Activated T-helper 1 cell treated with anti-CD3 and anti-CD28 coated beads, Interleukin-12 subunit alpha, Interleukin-12 subunit beta, Interleukin-2, Interleukin-4 antibody, amounts not matched to agents 30 ng/mL and 10 ng/mL and 1 ng/mL, durations not matched to agents 14 hours and 24 hours and 36 hours (primary cell): ENCODE measurements around the gene CFTR. TPM values are rescaled to one million over a fixed set of nuclear protein-coding genes. Genes with fewer than 3 reads are reported as not detected.
"Not testable (repeated sequence)": the region's sequence is repeated elsewhere in the genome, so short reads cannot be mapped to it uniquely, and the experiment has no call there.

Experiments used
- DNase-seq: peaks from one replicate; pipeline ENCODE4 v3.0.0; 2021; ENCODE audit warnings: low spot score
- H3K27ac Mint-ChIP-seq: one replicate; pipeline ENCODE4 v1.8.0; 2021; ENCODE audit warnings: mild to moderate bottlenecking, mixed read lengths
- H3K27me3 Mint-ChIP-seq: one replicate; pipeline ENCODE4 v1.8.0; 2022; ENCODE audit warnings: mild to moderate bottlenecking, moderate library complexity, mixed read lengths; ENCODE audit not compliant: insufficient read depth
- H3K36me3 Mint-ChIP-seq: one replicate; pipeline ENCODE4 v1.8.0; 2021; ENCODE audit warnings: low read depth, mixed read lengths
- H3K4me1 Mint-ChIP-seq: one replicate; pipeline ENCODE4 v1.8.0; 2021; ENCODE audit warnings: low read depth, mixed read lengths
- H3K4me3 Mint-ChIP-seq: one replicate; pipeline ENCODE4 v1.8.0; 2021; ENCODE audit warnings: mild to moderate bottlenecking, moderate library complexity, mixed read lengths
- H3K9me3 Mint-ChIP-seq: one replicate; pipeline ENCODE4 v1.8.0; 2021; ENCODE audit warnings: mixed read lengths
- intact Hi-C: fragments of 100-400 bp; cut with micrococcal nuclease; formaldehyde crosslinking; loops from one replicate; pipeline ENCODE4 v1.15.1; 2024
- total RNA-seq: library from RNA; stranded (reverse); gene quantifications from 2 replicates; pipeline ENCODE4 v1.2.3, GENCODE V29; 2022

The CFTR gene
- total RNA-seq, 1 donor from 2014 or later, result not detected

GRCh38 chr7:117517194-117517593 is 37.4 kb downstream of the CFTR start:
- H3K27me3 Mint-ChIP-seq, H3K36me3 Mint-ChIP-seq, intact Hi-C loops, H3K4me3 Mint-ChIP-seq, DNase-seq, H3K27ac Mint-ChIP-seq, H3K4me1 Mint-ChIP-seq, H3K9me3 Mint-ChIP-seq: not testable (repeated sequence)

- Mint-ChIP-seq H3K27ac (no peak overlapping the region), H3K36me3 (no peaks in the 10 kb centered on the region), H3K9me3 (no peaks in the 10 kb centered on the region), H3K4me1 (no peaks in the 10 kb centered on the region), H3K4me3 (no peak overlapping the region), H3K27me3 (no peaks in the 10 kb centered on the region)
- intact Hi-C loops, result no loop called here
- DNase-seq, result no peak
These were observed 50.6 kb downstream of the CFTR start for GRCh38 chr7:117530390-117530789.

DNA sequence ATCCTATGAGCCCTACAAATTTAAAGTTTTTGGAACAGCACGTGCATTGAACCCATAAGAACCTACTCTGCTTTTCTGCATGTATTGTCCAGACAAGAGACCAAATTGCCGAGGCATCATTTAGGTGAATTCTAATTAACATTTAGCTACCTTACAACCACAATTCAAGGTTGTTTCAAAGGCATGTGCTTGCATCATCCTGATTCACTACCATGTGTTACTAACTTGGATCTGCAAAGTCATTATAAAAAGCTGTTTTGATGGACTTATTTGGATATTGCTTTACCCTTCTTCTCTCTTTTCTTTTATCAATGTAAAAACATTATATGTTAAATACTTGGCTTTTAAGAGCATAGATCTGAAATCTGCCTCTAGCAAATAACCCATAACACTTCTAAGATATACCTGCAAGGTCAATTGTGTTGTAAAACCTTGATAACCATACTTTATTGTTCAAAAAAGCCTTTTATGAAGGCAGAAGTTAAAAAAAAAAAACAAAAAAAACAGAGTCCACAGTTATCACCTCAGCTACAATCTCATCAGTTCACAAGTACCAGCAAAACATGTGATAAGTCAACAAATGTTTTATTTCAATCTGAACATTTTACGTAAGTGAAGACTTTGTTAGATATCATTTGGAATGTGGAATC is 51.9 kb downstream of the CFTR start:
- no peak for DNase-seq
- Mint-ChIP-seq H3K9me3 (no peaks in the 10 kb centered on the region), H3K27me3 (no peaks in the 10 kb centered on the region), H3K36me3 (no peaks in the 10 kb centered on the region), H3K27ac (no peak overlapping the region), H3K4me3 (no peak overlapping the region), H3K4me1 (no peaks in the 10 kb centered on the region)
- intact Hi-C loops, result no loop called here

GRCh38 chr7:117538053-117538452 is 58.2 kb downstream of the CFTR start:
- no peak for DNase-seq
- intact Hi-C loops, result no loop called here
- no peaks in the 10 kb centered on the region for H3K9me3 Mint-ChIP-seq
- H3K4me1 Mint-ChIP-seq, result no peaks in the 10 kb centered on the region
- no peaks in the 10 kb centered on the region for H3K27me3 Mint-ChIP-seq
- no peaks in the 10 kb centered on the region for H3K36me3 Mint-ChIP-seq
- H3K27ac Mint-ChIP-seq, result no peak overlapping the region
- H3K4me3 Mint-ChIP-seq, result no peak overlapping the region

GRCh38 chr7:117544061-117544460 is 64.2 kb downstream of the CFTR start:
- Mint-ChIP-seq H3K27me3 (no peaks in the 10 kb centered on the region), H3K36me3 (no peaks in the 10 kb centered on the region), H3K9me3 (no peaks in the 10 kb centered on the region), H3K4me3 (no peak overlapping the region), H3K4me1 (no peaks in the 10 kb centered on the region), H3K27ac (no peak overlapping the region)
- intact Hi-C loops, result no loop called here
- no peak for DNase-seq

GRCh38 chr7:117548035-117548434 is 68.2 kb downstream of the CFTR start:
- intact Hi-C loops, result no loop called here
- Mint-ChIP-seq H3K27ac (no peak overlapping the region), H3K36me3 (no peaks in the 10 kb centered on the region), H3K27me3 (no peaks in the 10 kb centered on the region), H3K4me3 (no peak overlapping the region), H3K4me1 (no peaks in the 10 kb centered on the region), H3K9me3 (no peaks in the 10 kb centered on the region)
- DNase-seq, result no peak

- Mint-ChIP-seq H3K27ac (no peak overlapping the region), H3K36me3 (no peaks in the 10 kb centered on the region), H3K9me3 (no peaks in the 10 kb centered on the region), H3K4me1 (no peaks in the 10 kb centered on the region), H3K4me3 (no peak overlapping the region), H3K27me3 (no peaks in the 10 kb centered on the region)
- DNase-seq, result no peak
- intact Hi-C loops, result no loop called here
These were observed 70.8 kb downstream of the CFTR start for GRCh38 chr7:117550625-117551024.

GRCh38 chr7:117552660-117553059 is 72.8 kb downstream of the CFTR start:
- no peaks in the 10 kb centered on the region for H3K36me3 Mint-ChIP-seq
- no peak overlapping the region for H3K4me3 Mint-ChIP-seq
- intact Hi-C loops, result no loop called here
- H3K4me1 Mint-ChIP-seq, result no peaks in the 10 kb centered on the region
- DNase-seq, result no peak
- no peak overlapping the region for H3K27ac Mint-ChIP-seq
- no peaks in the 10 kb centered on the region for H3K27me3 Mint-ChIP-seq
- H3K9me3 Mint-ChIP-seq, result no peaks in the 10 kb centered on the region

GRCh38 chr7:117555260-117555659 is 75.4 kb downstream of the CFTR start:
- H3K4me3 Mint-ChIP-seq, result no peak overlapping the region
- H3K36me3 Mint-ChIP-seq, result no peaks in the 10 kb centered on the region
- H3K27me3 Mint-ChIP-seq, result no peaks in the 10 kb centered on the region
- H3K27ac Mint-ChIP-seq, result no peak overlapping the region
- no peaks in the 10 kb centered on the region for H3K9me3 Mint-ChIP-seq
- no peak for DNase-seq
- intact Hi-C loops, result no loop called here
- no peaks in the 10 kb centered on the region for H3K4me1 Mint-ChIP-seq

DNA sequence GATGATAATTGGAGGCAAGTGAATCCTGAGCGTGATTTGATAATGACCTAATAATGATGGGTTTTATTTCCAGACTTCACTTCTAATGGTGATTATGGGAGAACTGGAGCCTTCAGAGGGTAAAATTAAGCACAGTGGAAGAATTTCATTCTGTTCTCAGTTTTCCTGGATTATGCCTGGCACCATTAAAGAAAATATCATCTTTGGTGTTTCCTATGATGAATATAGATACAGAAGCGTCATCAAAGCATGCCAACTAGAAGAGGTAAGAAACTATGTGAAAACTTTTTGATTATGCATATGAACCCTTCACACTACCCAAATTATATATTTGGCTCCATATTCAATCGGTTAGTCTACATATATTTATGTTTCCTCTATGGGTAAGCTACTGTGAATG is 79.6 kb downstream of the CFTR start:
- intact Hi-C loops, result no loop called here
- H3K36me3 Mint-ChIP-seq, result no peaks in the 10 kb centered on the region

DNA sequence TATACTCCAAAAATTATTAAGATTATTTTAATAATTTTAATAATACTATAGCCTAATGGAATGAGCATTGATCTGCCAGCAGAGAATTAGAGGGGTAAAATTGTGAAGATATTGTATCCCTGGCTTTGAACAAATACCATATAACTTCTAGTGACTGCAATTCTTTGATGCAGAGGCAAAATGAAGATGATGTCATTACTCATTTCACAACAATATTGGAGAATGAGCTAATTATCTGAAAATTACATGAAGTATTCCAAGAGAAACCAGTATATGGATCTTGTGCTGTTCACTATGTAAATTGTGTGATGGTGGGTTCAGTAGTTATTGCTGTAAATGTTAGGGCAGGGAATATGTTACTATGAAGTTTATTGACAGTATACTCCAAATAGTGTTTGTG is 80.2 kb downstream of the CFTR start:
- no peaks in the 10 kb centered on the region for H3K4me1 Mint-ChIP-seq
- no peaks in the 10 kb centered on the region for H3K9me3 Mint-ChIP-seq
- H3K4me3 Mint-ChIP-seq, result no peak overlapping the region
- DNase-seq, result no peak
- no peaks in the 10 kb centered on the region for H3K36me3 Mint-ChIP-seq
- H3K27ac Mint-ChIP-seq, result no peak overlapping the region
- intact Hi-C loops, result no loop called here
- H3K27me3 Mint-ChIP-seq, result no peaks in the 10 kb centered on the region

More for the DNA sequence above, 79.6 kb downstream of the CFTR start:
- Mint-ChIP-seq H3K4me1 (no peaks in the 10 kb centered on the region), H3K27me3 (no peaks in the 10 kb centered on the region), H3K9me3 (no peaks in the 10 kb centered on the region), H3K27ac (no peak overlapping the region), H3K4me3 (no peak overlapping the region)
- DNase-seq, result no peak

DNA sequence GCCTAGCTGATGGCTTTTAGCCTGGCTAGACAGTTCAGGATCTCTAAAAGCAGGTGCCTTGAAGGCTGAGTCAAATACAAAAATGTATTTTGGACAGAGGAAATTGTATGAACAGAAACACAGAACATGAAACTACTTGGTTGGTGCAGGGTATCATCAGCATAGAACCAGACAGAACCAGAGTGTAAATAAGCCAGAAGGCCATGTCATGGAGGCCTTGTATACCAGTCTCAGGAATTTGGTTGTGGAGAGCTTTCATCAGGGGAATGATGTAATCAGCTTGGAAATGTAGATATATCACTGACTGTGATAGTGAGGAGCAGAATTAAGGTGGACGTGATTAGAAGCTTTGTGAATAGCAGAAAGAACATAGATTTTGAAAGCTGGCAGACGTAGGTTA is 82.9 kb downstream of the CFTR start:
- no peak overlapping the region for H3K27ac Mint-ChIP-seq
- no peak overlapping the region for H3K4me3 Mint-ChIP-seq
- no peaks in the 10 kb centered on the region for H3K4me1 Mint-ChIP-seq
- intact Hi-C loops, result no loop called here
- no peaks in the 10 kb centered on the region for H3K36me3 Mint-ChIP-seq
- no peak for DNase-seq
- no peaks in the 10 kb centered on the region for H3K27me3 Mint-ChIP-seq
- no peaks in the 10 kb centered on the region for H3K9me3 Mint-ChIP-seq

DNA sequence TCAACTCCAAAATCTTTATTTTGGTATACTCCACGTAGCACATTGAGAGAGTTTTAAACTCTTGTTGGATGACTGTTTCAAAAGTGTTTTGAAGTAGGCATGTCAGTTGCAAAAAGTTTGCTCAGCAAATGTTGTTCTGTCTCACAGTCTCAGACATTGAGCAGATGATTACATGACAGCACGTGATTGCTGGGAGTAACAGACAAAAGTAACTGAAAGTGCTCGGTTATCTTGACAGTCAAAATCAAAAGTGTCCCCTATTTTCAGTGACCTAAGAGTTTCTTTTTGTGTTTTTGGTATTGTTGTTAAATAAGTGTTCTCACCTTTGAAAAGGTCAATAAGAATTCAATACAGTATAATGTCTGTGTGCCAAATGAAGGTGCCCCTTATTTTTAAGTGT is 84.3 kb downstream of the CFTR start:
- Mint-ChIP-seq H3K36me3 (no peaks in the 10 kb centered on the region), H3K27ac (no peak overlapping the region), H3K4me3 (no peak overlapping the region), H3K9me3 (no peaks in the 10 kb centered on the region), H3K27me3 (no peaks in the 10 kb centered on the region), H3K4me1 (no peaks in the 10 kb centered on the region)
- intact Hi-C loops, result no loop called here
- no peak for DNase-seq

DNA sequence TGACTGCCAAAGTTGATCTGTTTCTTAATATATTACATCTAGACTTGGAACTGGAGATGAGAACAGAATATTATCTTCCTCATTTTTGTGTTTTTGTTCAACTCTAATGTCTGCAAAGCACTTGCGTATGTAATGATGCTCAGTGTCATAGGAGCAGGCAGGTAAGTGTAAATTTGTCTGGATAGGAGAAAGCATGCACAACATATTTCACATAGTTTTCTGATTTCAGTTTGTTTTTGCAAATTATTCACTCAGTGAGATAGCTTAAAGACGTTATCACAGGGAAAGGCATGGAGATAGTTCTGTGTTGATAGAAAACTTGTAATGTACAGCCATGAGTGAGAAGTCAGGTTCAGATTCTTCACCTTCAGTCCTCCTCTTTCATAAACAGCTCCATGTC is 84.8 kb downstream of the CFTR start:
- H3K36me3 Mint-ChIP-seq, result no peaks in the 10 kb centered on the region
- no peak for DNase-seq
- no peak overlapping the region for H3K4me3 Mint-ChIP-seq
- no peaks in the 10 kb centered on the region for H3K27me3 Mint-ChIP-seq
- H3K27ac Mint-ChIP-seq, result no peak overlapping the region
- intact Hi-C loops, result no loop called here
- H3K4me1 Mint-ChIP-seq, result no peaks in the 10 kb centered on the region
- no peaks in the 10 kb centered on the region for H3K9me3 Mint-ChIP-seq
